NCI-H2107 (cell line): ENCODE results near the gene CPNE8.

Experiments used
- DNase-seq: peaks from one replicate; lab custom pipeline; 2025; lab: John Stamatoyannopoulos, UW

Gene CPNE8

GRCh38 chr12:38905480-38906351 is at the start of gene CPNE8:
CPNE8 (minus strand) TSS chr12:38905591; CDS start chr12:38905534, 57 bp downstream.
- DNase-seq, result no peak

- DNase-seq, result no peak
Observed at GRCh38 chr12:38954238-38954873, 49.0 kb upstream of the CPNE8 start.

- no peak for DNase-seq
Observed at GRCh38 chr12:38949363-38949762, 44.0 kb upstream of the CPNE8 start.

- DNase-seq, result no peak
Observed at GRCh38 chr12:38934686-38935085, 29.3 kb upstream of the CPNE8 start.

GRCh38 chr12:38934078-38934584 is 28.7 kb upstream of the CPNE8 start:
- DNase-seq, result no peak

GRCh38 chr12:38932320-38932719 is 26.9 kb upstream of the CPNE8 start:
- no peak for DNase-seq

GRCh38 chr12:38931461-38931860 is 26.1 kb upstream of the CPNE8 start:
- DNase-seq, result no peak

GRCh38 chr12:38930990-38931389 is 25.6 kb upstream of the CPNE8 start:
- no peak for DNase-seq

- DNase-seq, result no peak
Observed at GRCh38 chr12:38926501-38926900, 21.1 kb upstream of the CPNE8 start.

GRCh38 chr12:38921025-38921677 is 15.8 kb upstream of the CPNE8 start:
- DNase-seq, result no peak

- no peak for DNase-seq
Observed at GRCh38 chr12:38919191-38919590, 13.8 kb upstream of the CPNE8 start.

GRCh38 chr12:38915429-38916182 is 10.2 kb upstream of the CPNE8 start:
- DNase-seq, result no peak

- no peak for DNase-seq
Observed at GRCh38 chr12:38912116-38912515, 6.7 kb upstream of the CPNE8 start.

- no peak for DNase-seq
Observed at GRCh38 chr12:38911611-38912010, 6.2 kb upstream of the CPNE8 start.

GRCh38 chr12:38907201-38907923 is 2.0 kb upstream of the CPNE8 start:
- no peak for DNase-seq

- peak; percentile 34 for DNase-seq
Observed at GRCh38 chr12:38906482-38907200, 1.2 kb upstream of the CPNE8 start.

- no peak for DNase-seq
Observed at GRCh38 chr12:38904537-38905479, 583 bp downstream of the CPNE8 start.

GRCh38 chr12:38903596-38903995 is 1.8 kb downstream of the CPNE8 start:
- DNase-seq, result no peak

GRCh38 chr12:38898001-38898684 is 7.2 kb downstream of the CPNE8 start:
- DNase-seq, result no peak
